Psoas muscle (tissue), 8 donors: ENCODE data around the gene PLXNA4. TPM values are rescaled to one million over a fixed set of nuclear protein-coding genes. Genes with fewer than 3 reads are reported as not detected.

Experiments used
- ATAC-seq, 4 donors: fragments of 200-7000 bp; cut with Tn5 transposase; one replicate each; pipeline ENCODE4 v1.9.1; 2020; ENCODE audit warnings: moderate library complexity in 3 of 4, mild to moderate bottlenecking in 2 of 4
- DNase-seq, 2 donors: peaks; one replicate each; pipeline ENCODE4 v3.0.0-alpha.2; 2020
- H3K27ac ChIP-seq: fragments of 200-600 bp; one replicate; pipeline ENCODE4 v1.8.0; 2022
- H3K27me3 ChIP-seq, 3 donors: fragments of 200-600 bp in 1 of 3; one replicate each; pipeline versions ENCODE4 v1.6.1 to v1.8.0; 2013 to 2022; ENCODE audit warnings: low read length in 2 of 3, mild to moderate bottlenecking in 2 of 3, moderate library complexity in 1 of 3; ENCODE audit not compliant: insufficient read depth in 3 of 3
- H3K36me3 ChIP-seq, 2 donors: fragments of 200-600 bp in 1 of 2; one replicate each; pipeline versions ENCODE4 v1.6.1 to v1.8.0; 2013 to 2022; ENCODE audit warnings: low read depth in 1 of 2, mild to moderate bottlenecking in 1 of 2, moderate library complexity in 1 of 2; ENCODE audit not compliant: insufficient read depth in 1 of 2
- H3K4me1 ChIP-seq: fragments of 200-600 bp; one replicate; pipeline ENCODE4 v1.8.0; 2022
- H3K4me3 ChIP-seq: fragments of 200-600 bp; one replicate; pipeline ENCODE4 v1.8.0; 2022; ENCODE audit warnings: mild to moderate bottlenecking
- H3K9me3 ChIP-seq: fragments of 200-600 bp; one replicate; pipeline ENCODE4 v1.8.0; 2022
- CTCF ChIP-seq: fragments of 200-600 bp; IDR thresholded peaks from one replicate; pipeline ENCODE4 v1.8.0; 2022; ENCODE audit warnings: antibody characterized with exemption
- WGBS, 3 donors: extraction: QIAGEN DNeasy Blood & Tissue Kit; methylation state at CpG; one replicate each; pipeline versions ENCODE4 v1.1.6 to v1.1.7; 2013; 5-methylcytosine and 5-hydroxymethylcytosine counted together
- intact Hi-C, 2 donors: fragments of 100-400 bp; cut with DNase I; formaldehyde crosslinking; loops; one replicate each; pipeline versions ENCODE4 v1.11.0 to v1.14.2; 2022
- polyA plus RNA-seq, 3 donors: library from polyadenylated mRNA; stranded (reverse); fragments of 200-250 nt; gene quantifications; one replicate each; pipeline ENCODE4 v1.2.3, GENCODE V29; 2013
- total RNA-seq, 4 donors: library from RNA; stranded (reverse); fragmentation: NEBNext Ultra II Directional in 2 of 4; extraction: Animal tissue kit (Norgen Biotek cat#: 25700) in 2 of 4; gene quantifications; one replicate each; pipeline versions ENCODE4 v1.2.1 to v1.2.4, GENCODE V29; 2021 to 2023
- donor health status: healthy with polysubstance abuse.
- donor health status: DM: no; HTN: no; CAD: no; lungs with moderate emphysema.
- donor health status: Bipolar disorder and iron deficiency.
- donor health status: healthy.
- donor health status: DM: yes; HTN: yes; CAD: no.
- donor health status: DM: no; HTN: no; CAD: no.
- donor health status: DM: no; HTN: no; CAD: no.
- donor health status: DM: yes; HTN: yes; CAD: no.

The PLXNA4 gene
- total and polyA plus RNA-seq, 7 donors: 0.15 to 2.5 (median 0.88) TPM

GRCh38 chr7:132361146-132361545, 215.1 kb downstream of the PLXNA4 start:
- TF ChIP-seq CTCF: no peak
- WGBS, 3 donors: 81 to 88% (median 83%) methylated on average over 5 of the region's 5 CpGs
- ATAC-seq: no peak

GRCh38 chr7:132359743-132360142, 216.5 kb downstream of the PLXNA4 start:
- 94 to 97% (median 95%) methylated on average over 3 of the region's 3 CpGs for WGBS, 3 donors
- intact Hi-C loops: no loop called here
- DNase-seq (no peak), ATAC-seq (no peak)
- Histone ChIP-seq H3K36me3 (no peaks in the 10 kb centered on the region), H3K27ac (no peak overlapping the region), H3K9me3 (no peaks in the 10 kb centered on the region), H3K4me3 (no peak overlapping the region), H3K4me1 (no peaks in the 10 kb centered on the region), H3K27me3 (no peaks in the 10 kb centered on the region)
- no peak for TF ChIP-seq CTCF

More at GRCh38 chr7:132361146-132361545, 215.1 kb downstream of the PLXNA4 start:
- Histone ChIP-seq H3K4me1 (no peaks in the 10 kb centered on the region), H3K36me3 (no peaks in the 10 kb centered on the region), H3K4me3 (no peak overlapping the region), H3K27ac (no peak overlapping the region), H3K9me3 (no peaks in the 10 kb centered on the region), H3K27me3 (no peaks in the 10 kb centered on the region)
- no peak for DNase-seq
- intact Hi-C loops: no loop called here

GRCh38 chr7:132355048-132355447, 221.2 kb downstream of the PLXNA4 start:
- DNase-seq: no peak
- 49 to 57% (median 53%) methylated on average over 5 of the region's 5 CpGs for WGBS, 3 donors
- Histone ChIP-seq H3K36me3 (no peaks in the 10 kb centered on the region), H3K27me3 (peaks cover 0 to 4% (median 0%) of the 10 kb centered on the region in 3 donors), H3K27ac (no peak overlapping the region), H3K9me3 (no peaks in the 10 kb centered on the region), H3K4me1 (no peaks in the 10 kb centered on the region), H3K4me3 (no peak overlapping the region)
- ATAC-seq: no peak
- intact Hi-C loops: no loop called here
- no peak for TF ChIP-seq CTCF

- no peaks in the 10 kb centered on the region for H3K36me3 ChIP-seq
- intact Hi-C loops: no loop called here
- no peak for TF ChIP-seq CTCF
- no peaks in the 10 kb centered on the region for H3K4me1 ChIP-seq
- ATAC-seq (peak in 2 of 4 donors; percentile 23 to 46), DNase-seq (no peak)
- H3K27ac ChIP-seq: no peak overlapping the region
- 58 to 73% (median 66%) methylated on average over 4 of the region's 4 CpGs for WGBS, 3 donors
- H3K4me3 ChIP-seq: no peak overlapping the region
- peaks cover 0 to 4% (median 0%) of the 10 kb centered on the region in 3 donors for H3K27me3 ChIP-seq
- no peaks in the 10 kb centered on the region for H3K9me3 ChIP-seq
Observed at GRCh38 chr7:132354527-132354926, 221.7 kb downstream of the PLXNA4 start.

- H3K4me1 ChIP-seq: peaks cover 4% of the 10 kb centered on the region
- peak in 1 of 4 donors; percentile 30 for ATAC-seq
- H3K27me3 ChIP-seq: peaks cover 0 to 4% (median 0%) of the 10 kb centered on the region in 3 donors
- H3K9me3 ChIP-seq: no peaks in the 10 kb centered on the region
- DNase-seq: no peak
- 55 to 63% (median 61%) methylated on average over 5 of the region's 5 CpGs for WGBS, 3 donors
- no peak overlapping the region for H3K27ac ChIP-seq
- intact Hi-C loops: no loop called here
- no peaks in the 10 kb centered on the region for H3K36me3 ChIP-seq
- no peak overlapping the region for H3K4me3 ChIP-seq
- TF ChIP-seq CTCF: no peak
Observed at GRCh38 chr7:132353936-132354335, 222.3 kb downstream of the PLXNA4 start.
